GM19193 (cell line): ENCODE data around the gene PRDM7.

ENCODE experiments used
- POLR2A ChIP-seq: IDR thresholded peaks from 4 replicates; pipeline ENCODE4 v1.6.1; 2011; ENCODE audit not compliant: insufficient read depth, insufficient read length; ENCODE audit errors: extremely low read depth

PRDM7 gene

GRCh38 chr16:90015586-90016338 is 61.4 kb downstream of the PRDM7 start:
- TF ChIP-seq POLR2A, result no peak

GRCh38 chr16:90012991-90013745 is 64.0 kb downstream of the PRDM7 start:
- no peak for TF ChIP-seq POLR2A

- no peak for TF ChIP-seq POLR2A
Observed at GRCh38 chr16:90011908-90012501, 65.1 kb downstream of the PRDM7 start.

GRCh38 chr16:90011508-90011819 is 65.7 kb downstream of the PRDM7 start:
- no peak for TF ChIP-seq POLR2A

GRCh38 chr16:90010676-90011507 is 66.2 kb downstream of the PRDM7 start:
- no peak for TF ChIP-seq POLR2A

- no peak for TF ChIP-seq POLR2A
Observed at GRCh38 chr16:90009172-90009899, 67.8 kb downstream of the PRDM7 start.

GRCh38 chr16:90008708-90009145 is 68.4 kb downstream of the PRDM7 start:
- no peak for TF ChIP-seq POLR2A

GRCh38 chr16:90007015-90007414 is 70.1 kb downstream of the PRDM7 start:
- TF ChIP-seq POLR2A, result no peak
